CD4-positive, alpha-beta memory T cell (primary cell): ENCODE results near the gene ZNF516. TPM values are rescaled to one million over a fixed set of nuclear protein-coding genes. Genes with fewer than 3 reads are reported as not detected.
A peak's percentile ranks its signal among the peaks of the same experiment; 100 is the strongest.

ENCODE experiments used
- CTCF ChIA-PET: fragments of 350-600 bp; sonication (Branson Sonifier 250); formaldehyde crosslinking; loops from one replicate; lab custom pipeline; 2021; ENCODE audit warnings: inconsistent platforms; ENCODE audit not compliant: partially characterized antibody; lab: Charles Lee
- POLR2A ChIA-PET: fragments of 350-600 bp; sonication (Branson Sonifier 250); formaldehyde crosslinking; loops from one replicate; lab custom pipeline; 2021; ENCODE audit not compliant: partially characterized antibody; lab: Charles Lee
- DNase-seq, 5 donors: peaks; one replicate each; pipeline versions ENCODE4 v3.0.0 to v3.0.0-alpha.2; 2020 to 2022; ENCODE audit warnings: mixed read lengths in 1 of 5
- H3K27ac ChIP-seq: one replicate; pipeline ENCODE4 v1.7.0; 2013; ENCODE audit warnings: low read depth, low read length
- H3K27me3 ChIP-seq: 2 replicates; pipeline ENCODE4 v1.7.0; 2013; ENCODE audit warnings: mild to moderate bottlenecking, low read length, moderate library complexity; ENCODE audit not compliant: insufficient read depth
- H3K36me3 ChIP-seq: 2 replicates; pipeline ENCODE4 v1.7.0; 2013; ENCODE audit warnings: mild to moderate bottlenecking, low read length, moderate library complexity; ENCODE audit not compliant: insufficient read depth
- H3K4me1 ChIP-seq: 2 replicates; pipeline ENCODE4 v1.7.0; 2013; ENCODE audit warnings: mild to moderate bottlenecking, low read length, moderate library complexity; ENCODE audit not compliant: insufficient read depth
- H3K4me3 ChIP-seq, 2 donors: one replicate each; pipeline ENCODE4 v1.7.0; 2013; ENCODE audit warnings: low read length in 2 of 2, mild to moderate bottlenecking in 1 of 2
- H3K9me3 ChIP-seq, 2 donors: one replicate each; pipeline ENCODE4 v1.7.0; 2013; ENCODE audit warnings: low read length in 2 of 2, control low read depth in 1 of 2; ENCODE audit not compliant: control insufficient read depth in 1 of 2
- H3K27ac Mint-ChIP-seq, 7 donors: one replicate each; pipeline ENCODE4 v1.8.0; 2020 to 2021; ENCODE audit warnings: mixed read lengths in 7 of 7, mild to moderate bottlenecking in 6 of 7, inconsistent platforms in 3 of 7, moderate library complexity in 3 of 7
- H3K27me3 Mint-ChIP-seq, 2 donors: one replicate each; pipeline ENCODE4 v1.8.0; 2020 to 2021; ENCODE audit warnings: mixed read lengths in 2 of 2
- H3K36me3 Mint-ChIP-seq, 2 donors: one replicate each; pipeline ENCODE4 v1.8.0; 2020 to 2021; ENCODE audit warnings: mixed read lengths in 2 of 2, inconsistent platforms in 1 of 2, mild to moderate bottlenecking in 1 of 2
- H3K4me1 Mint-ChIP-seq, 4 donors: one replicate each; pipeline ENCODE4 v1.8.0; 2020 to 2021; ENCODE audit warnings: mixed read lengths in 4 of 4, mild to moderate bottlenecking in 1 of 4
- H3K4me3 Mint-ChIP-seq, 8 donors: one replicate each; pipeline ENCODE4 v1.8.0; 2020 to 2021; ENCODE audit warnings: mixed read lengths in 8 of 8, mild to moderate bottlenecking in 7 of 8, moderate library complexity in 6 of 8, inconsistent platforms in 3 of 8
- H3K9me3 Mint-ChIP-seq, 8 donors: one replicate each; pipeline ENCODE4 v1.8.0; 2020 to 2021; ENCODE audit warnings: mixed read lengths in 8 of 8, mild to moderate bottlenecking in 5 of 8, inconsistent platforms in 3 of 8, moderate library complexity in 1 of 8
- intact Hi-C: fragments of 100-400 bp; cut with micrococcal nuclease; formaldehyde crosslinking; loops from one replicate; pipeline ENCODE4 v1.15.1; 2023
- polyA plus RNA-seq, 2 donors: library from polyadenylated mRNA; unstranded; fragments of 300-500 nt; fragmentation: Illumina TruSeq; gene quantifications; one replicate each; pipeline ENCODE4 v1.2.3, GENCODE V29; 2021
- total RNA-seq, 2 experiments: library from RNA; stranded (reverse); gene quantifications; one replicate each; pipeline ENCODE4 v1.2.3, GENCODE V29; 2021

Gene ZNF516
- total and polyA plus RNA-seq, 4 experiments from 2014 or later: 0.25 to 9.9 (median 4.9) TPM

DNA sequence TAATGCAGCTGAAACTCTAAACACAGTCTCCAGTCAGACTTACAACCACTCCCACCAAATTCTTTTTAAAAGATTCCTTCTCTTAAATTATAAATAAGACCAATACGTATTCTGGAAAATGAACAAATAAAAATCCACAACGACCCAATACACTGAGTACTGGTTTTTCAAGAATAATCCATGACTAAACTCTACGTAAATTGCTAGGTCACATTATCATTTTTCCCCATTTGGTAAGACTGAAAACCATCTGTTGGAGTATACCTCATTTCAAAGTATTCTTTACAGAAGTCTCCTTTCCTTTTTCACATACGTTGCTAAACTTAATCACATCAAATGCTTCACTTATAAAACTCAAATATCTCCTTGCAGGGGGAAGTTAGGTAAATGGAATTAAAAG, 6.0 kb downstream of the ZNF516 start:
- intact Hi-C loops: no loop called here
- ChIA-PET CTCF (interaction anchor here (0.5 kb wide), 1 partner anchor 34 kb away, joined by 3 read pairs; no protein-coding TSS in a partner anchor), POLR2A (no interaction called here)
- no peak for DNase-seq
- peaks cover 14 to 39% (median 27%) of the 10 kb centered on the region in 4 donors for H3K4me1 Mint-ChIP-seq
- peaks cover 36 to 46% of the 10 kb centered on the region in 2 donors for H3K27me3 Mint-ChIP-seq
- H3K9me3 ChIP-seq: no peaks in the 10 kb centered on the region
- peaks cover 0 to 7% of the 10 kb centered on the region in 2 donors for H3K36me3 Mint-ChIP-seq
- no peak overlapping the region for H3K27ac Mint-ChIP-seq
- H3K36me3 ChIP-seq: no peaks in the 10 kb centered on the region
- no peak overlapping the region for H3K4me3 Mint-ChIP-seq
- H3K27me3 ChIP-seq: peaks cover 25% of the 10 kb centered on the region
- no peaks in the 10 kb centered on the region for H3K9me3 Mint-ChIP-seq
- no peak overlapping the region for H3K27ac ChIP-seq
- H3K4me1 ChIP-seq: peaks cover 28% of the 10 kb centered on the region
- H3K4me3 ChIP-seq: no peak overlapping the region

- Histone ChIP-seq H3K36me3 (no peaks in the 10 kb centered on the region), H3K4me1 (peaks cover 20% of the 10 kb centered on the region), H3K4me3 (no peak overlapping the region), H3K9me3 (no peaks in the 10 kb centered on the region), H3K27ac (no peak overlapping the region), H3K27me3 (peaks cover 18% of the 10 kb centered on the region)
- Mint-ChIP-seq H3K4me3 (peak overlapping the region in 1 of 8 donors; percentile 61), H3K9me3 (no peaks in the 10 kb centered on the region), H3K36me3 (peaks cover 0 to 7% of the 10 kb centered on the region in 2 donors), H3K27ac (no peak overlapping the region), H3K27me3 (peaks cover 33 to 44% of the 10 kb centered on the region in 2 donors), H3K4me1 (peaks cover 9 to 30% (median 19%) of the 10 kb centered on the region in 4 donors)
- ChIA-PET CTCF (no interaction called here), POLR2A (no interaction called here)
- intact Hi-C loops: no loop called here
- no peak for DNase-seq
Measured at GRCh38 chr18:76488190-76488589, 6.9 kb downstream of the ZNF516 start.

GRCh38 chr18:76487782-76488181, 7.3 kb downstream of the ZNF516 start:
- no peak overlapping the region for H3K27ac ChIP-seq
- ChIA-PET POLR2A (no interaction called here), CTCF (no interaction called here)
- no peak overlapping the region for H3K4me3 Mint-ChIP-seq
- H3K9me3 Mint-ChIP-seq: no peaks in the 10 kb centered on the region
- H3K27me3 Mint-ChIP-seq: peaks cover 30 to 43% of the 10 kb centered on the region in 2 donors
- H3K27ac Mint-ChIP-seq: no peak overlapping the region
- H3K4me3 ChIP-seq: no peak overlapping the region
- H3K36me3 Mint-ChIP-seq: peaks cover 0 to 7% of the 10 kb centered on the region in 2 donors
- H3K27me3 ChIP-seq: peaks cover 18% of the 10 kb centered on the region
- H3K4me1 Mint-ChIP-seq: peaks cover 6 to 26% (median 18%) of the 10 kb centered on the region in 4 donors
- no peaks in the 10 kb centered on the region for H3K36me3 ChIP-seq
- DNase-seq: no peak
- H3K9me3 ChIP-seq: no peaks in the 10 kb centered on the region
- H3K4me1 ChIP-seq: peaks cover 20% of the 10 kb centered on the region
- intact Hi-C loops: no loop called here

- ChIA-PET POLR2A (no interaction called here), CTCF (no interaction called here)
- Mint-ChIP-seq H3K36me3 (peaks cover 0 to under 1% of the 10 kb centered on the region in 2 donors), H3K27ac (no peak overlapping the region), H3K27me3 (peaks cover 27 to 41% of the 10 kb centered on the region in 2 donors), H3K9me3 (no peaks in the 10 kb centered on the region), H3K4me3 (no peak overlapping the region), H3K4me1 (peaks cover 6 to 19% (median 13%) of the 10 kb centered on the region in 4 donors)
- Histone ChIP-seq H3K4me1 (peaks cover 17% of the 10 kb centered on the region), H3K27ac (no peak overlapping the region), H3K36me3 (no peaks in the 10 kb centered on the region), H3K4me3 (no peak overlapping the region), H3K9me3 (no peaks in the 10 kb centered on the region), H3K27me3 (peaks cover 18% of the 10 kb centered on the region)
- intact Hi-C loops: no loop called here
- DNase-seq: no peak
Measured at GRCh38 chr18:76487070-76487469, 8.0 kb downstream of the ZNF516 start.

DNA sequence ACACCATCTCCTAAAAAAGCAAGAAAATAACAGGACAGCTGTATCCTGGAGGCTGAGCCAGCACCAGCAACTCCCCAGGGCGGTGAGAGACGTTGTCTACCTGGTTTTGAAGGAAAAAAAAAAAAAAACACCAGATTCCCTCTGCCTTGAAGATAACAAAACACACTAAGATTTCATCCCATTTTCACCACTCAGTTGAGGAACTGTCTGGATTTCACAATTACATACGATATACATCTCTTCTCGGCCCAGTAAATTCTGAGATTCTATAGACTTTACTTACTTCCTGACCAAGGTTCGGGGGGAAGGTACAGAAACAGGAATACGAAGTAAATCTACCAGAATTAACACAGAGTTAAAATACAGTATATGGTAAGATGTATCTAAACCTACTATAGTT, 8.5 kb downstream of the ZNF516 start:
- no peak for DNase-seq
- CTCF ChIA-PET: no interaction called here
- Histone ChIP-seq H3K36me3 (no peaks in the 10 kb centered on the region), H3K9me3 (no peaks in the 10 kb centered on the region), H3K27me3 (peaks cover 18% of the 10 kb centered on the region), H3K4me3 (no peak overlapping the region), H3K4me1 (peaks cover 13% of the 10 kb centered on the region), H3K27ac (no peak overlapping the region)
- POLR2A ChIA-PET: no interaction called here
- Mint-ChIP-seq H3K9me3 (no peaks in the 10 kb centered on the region), H3K27ac (no peak overlapping the region), H3K36me3 (no peaks in the 10 kb centered on the region), H3K4me3 (no peak overlapping the region), H3K4me1 (peaks cover 6 to 17% (median 10%) of the 10 kb centered on the region in 4 donors), H3K27me3 (peaks cover 26 to 40% of the 10 kb centered on the region in 2 donors)
- intact Hi-C loops: no loop called here

DNA sequence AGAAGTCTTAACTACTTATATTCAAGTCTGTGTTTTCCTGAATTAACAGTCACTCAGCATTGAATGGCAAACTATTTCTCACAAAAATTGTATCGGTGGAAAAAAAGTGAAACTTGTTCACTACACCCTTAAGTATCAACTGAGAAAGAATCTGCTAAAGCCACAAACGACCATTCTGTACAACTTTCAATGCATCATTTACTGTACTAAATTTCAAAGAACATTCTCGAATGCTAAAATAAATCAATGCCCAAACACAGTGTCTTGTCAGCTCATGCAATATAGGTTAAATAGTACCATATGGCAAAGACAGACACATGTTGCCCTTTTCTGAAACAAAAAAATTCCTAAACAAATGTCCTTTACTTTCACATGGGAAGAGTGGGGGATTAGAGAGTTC, 9.0 kb downstream of the ZNF516 start:
- Mint-ChIP-seq H3K9me3 (no peaks in the 10 kb centered on the region), H3K4me3 (no peak overlapping the region), H3K27me3 (peaks cover 26 to 40% of the 10 kb centered on the region in 2 donors), H3K27ac (no peak overlapping the region), H3K4me1 (peaks cover 6 to 17% (median 11%) of the 10 kb centered on the region in 4 donors), H3K36me3 (no peaks in the 10 kb centered on the region)
- Histone ChIP-seq H3K4me3 (no peak overlapping the region), H3K36me3 (no peaks in the 10 kb centered on the region), H3K27ac (no peak overlapping the region), H3K27me3 (peaks cover 18% of the 10 kb centered on the region), H3K9me3 (no peaks in the 10 kb centered on the region), H3K4me1 (peaks cover 13% of the 10 kb centered on the region)
- ChIA-PET CTCF (no interaction called here), POLR2A (no interaction called here)
- intact Hi-C loops: no loop called here
- no peak for DNase-seq

DNA sequence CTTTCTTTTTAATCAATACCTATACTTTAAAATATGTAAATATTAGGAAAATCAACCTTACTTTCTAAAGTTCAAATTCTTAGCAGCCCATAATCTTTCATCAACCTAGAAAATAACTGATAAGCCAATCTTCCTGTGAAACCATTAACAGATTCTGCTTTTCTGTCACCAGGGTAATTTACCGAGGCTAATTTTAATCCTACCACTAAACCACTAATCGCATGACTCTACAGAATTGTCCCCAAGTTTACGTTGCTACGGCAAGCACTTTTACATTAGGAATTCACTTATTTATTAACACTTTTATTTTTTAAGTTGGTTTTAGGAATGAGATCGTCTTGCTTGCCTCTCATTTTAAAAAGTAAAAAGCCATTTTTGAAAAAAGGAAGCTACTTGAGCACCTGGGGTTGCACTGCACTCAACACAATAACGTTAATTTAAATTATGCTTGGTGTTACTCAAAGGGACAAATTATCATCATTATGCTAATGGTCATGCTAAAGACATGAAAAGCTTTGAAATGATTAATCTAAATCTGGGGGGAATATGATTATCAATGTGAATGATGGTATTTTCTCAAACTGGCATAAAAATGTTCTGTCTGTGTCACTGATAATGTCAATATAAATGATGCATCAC, 10.2 kb downstream of the ZNF516 start:
- Mint-ChIP-seq H3K36me3 (no peaks in the 10 kb centered on the region), H3K27me3 (peaks cover 16 to 31% of the 10 kb centered on the region in 2 donors), H3K27ac (no peak overlapping the region), H3K9me3 (no peaks in the 10 kb centered on the region), H3K4me3 (no peak overlapping the region), H3K4me1 (peaks cover 0 to 5% (median 3%) of the 10 kb centered on the region in 4 donors)
- Histone ChIP-seq H3K9me3 (no peaks in the 10 kb centered on the region), H3K27me3 (peaks cover 9% of the 10 kb centered on the region), H3K4me3 (no peak overlapping the region), H3K36me3 (no peaks in the 10 kb centered on the region), H3K4me1 (peaks cover 3% of the 10 kb centered on the region), H3K27ac (no peak overlapping the region)
- intact Hi-C loops: no loop called here
- ChIA-PET CTCF (no interaction called here), POLR2A (no interaction called here)
- no peak for DNase-seq
